ENCODE results near the gene PLP1.
"Not testable (repeated sequence)": the region's sequence is repeated elsewhere in the genome, so short reads cannot be mapped to it uniquely, and the experiment has no call there.

The PLP1 gene

GRCh38 chrX:103776546-103776945 is at the start of gene PLP1:
PLP1 (plus strand) TSS chrX:103776840; CDS start chrX:103776996, 156 bp downstream.
- no peak for DNase-seq

GRCh38 chrX:103727115-103727514 is 49.5 kb upstream of the PLP1 start:
- DNase-seq = no peak

GRCh38 chrX:103729015-103729414 is 47.6 kb upstream of the PLP1 start:
- DNase-seq = no peak

- no peak for DNase-seq
Measured at GRCh38 chrX:103730147-103730795, 46.4 kb upstream of the PLP1 start.

GRCh38 chrX:103730796-103731493 is 45.7 kb upstream of the PLP1 start:
- peak; percentile 51 for DNase-seq

- no peak for DNase-seq
Measured at GRCh38 chrX:103733017-103733416, 43.6 kb upstream of the PLP1 start.

- DNase-seq = no peak
Measured at GRCh38 chrX:103734125-103734760, 42.4 kb upstream of the PLP1 start.

GRCh38 chrX:103737696-103738095 is 38.9 kb upstream of the PLP1 start:
- no peak for DNase-seq

GRCh38 chrX:103739421-103739820 is 37.2 kb upstream of the PLP1 start:
- DNase-seq = no peak

- no peak for DNase-seq
Measured at GRCh38 chrX:103741879-103742278, 34.8 kb upstream of the PLP1 start.

GRCh38 chrX:103742339-103742738 is 34.3 kb upstream of the PLP1 start:
- no peak for DNase-seq

- DNase-seq = no peak
Measured at GRCh38 chrX:103747163-103747562, 29.5 kb upstream of the PLP1 start.

GRCh38 chrX:103754401-103754800 is 22.2 kb upstream of the PLP1 start:
- DNase-seq = no peak

- no peak for DNase-seq
Measured at GRCh38 chrX:103756736-103757135, 19.9 kb upstream of the PLP1 start.

GRCh38 chrX:103758555-103758954 is 18.1 kb upstream of the PLP1 start:
- no peak for DNase-seq

GRCh38 chrX:103763541-103763940 is 13.1 kb upstream of the PLP1 start:
- not testable (repeated sequence) for DNase-seq

- DNase-seq = not testable (repeated sequence)
Measured at GRCh38 chrX:103766813-103767555, 9.7 kb upstream of the PLP1 start.

- DNase-seq = no peak
Measured at GRCh38 chrX:103773445-103773844, 3.2 kb upstream of the PLP1 start.

- DNase-seq = no peak
Measured at GRCh38 chrX:103774070-103774642, 2.5 kb upstream of the PLP1 start.

GRCh38 chrX:103779141-103779789 is 2.6 kb downstream of the PLP1 start:
- DNase-seq = no peak

- no peak for DNase-seq
Measured at GRCh38 chrX:103780336-103781061, 3.9 kb downstream of the PLP1 start.

GRCh38 chrX:103781062-103781402 is 4.4 kb downstream of the PLP1 start:
- no peak for DNase-seq

All from right forelimb (tissue), 1 donor.